T-helper 2 cell treated with Interferon-gamma antibody and Interleukin-4, amounts not matched to agents 100 ng/mL and 5 ng/mL, for 36 hours (primary cell): Measurements from ENCODE around the gene TAGLN3. TPM values are rescaled to one million over a fixed set of nuclear protein-coding genes. Genes with fewer than 3 reads are reported as not detected.

Experiments
- intact Hi-C: fragments of 100-400 bp; cut with micrococcal nuclease; formaldehyde crosslinking; loops from one replicate; pipeline ENCODE4 v1.15.1; 2023
- total RNA-seq: library from RNA; stranded (reverse); gene quantifications from 2 replicates; pipeline ENCODE4 v1.2.3, GENCODE V29; 2022

The TAGLN3 gene
- total RNA-seq, result 0.32 TPM in 1 of 2 replicates, not detected in the other

DNA sequence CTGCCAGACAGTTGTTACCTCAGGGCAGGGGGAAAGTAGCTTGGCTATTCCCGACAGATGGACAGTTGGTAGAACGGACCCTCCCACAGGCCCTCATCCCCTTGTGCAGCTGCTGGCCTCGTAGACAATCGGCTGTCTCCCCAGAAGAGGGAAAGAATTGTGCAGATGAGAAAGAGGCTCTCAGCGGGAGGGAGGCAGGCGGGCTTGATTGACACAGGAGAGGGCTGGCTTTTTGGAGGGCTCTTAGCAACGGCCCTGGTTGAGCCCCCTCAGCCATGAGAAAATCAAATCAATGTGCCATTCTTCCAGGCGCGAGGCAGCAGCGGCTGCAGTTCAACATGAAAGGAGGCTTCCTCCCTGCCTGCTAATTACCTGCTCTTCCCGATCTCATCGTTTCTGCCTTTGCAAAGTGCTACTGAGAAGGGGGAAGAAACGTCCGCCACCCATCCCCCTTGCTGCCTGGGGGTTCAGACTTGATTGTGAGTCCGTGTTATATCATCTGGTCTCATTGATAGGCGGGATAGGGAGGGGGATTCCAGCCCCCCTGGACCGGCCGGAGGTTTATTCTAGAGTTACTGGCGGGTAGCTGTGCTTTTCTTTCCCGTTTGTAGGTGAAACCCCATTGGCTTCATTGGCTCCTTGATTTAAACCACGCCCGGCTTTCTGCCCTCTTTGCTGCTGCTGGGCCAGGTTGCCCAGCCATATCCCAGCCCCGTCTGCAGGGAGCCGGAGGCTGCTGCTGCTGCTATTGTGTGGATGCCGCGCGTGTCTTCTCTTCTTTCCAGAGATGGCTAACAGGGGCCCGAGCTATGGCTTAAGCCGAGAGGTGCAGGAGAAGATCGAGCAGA, at the start of gene TAGLN3:
Gene TAGLN3 (plus strand): TSS at position 287 of the 848 bp plus-strand sequence. CDS start 501 bp downstream, at position 788.
- intact Hi-C loops, result no loop called here

DNA sequence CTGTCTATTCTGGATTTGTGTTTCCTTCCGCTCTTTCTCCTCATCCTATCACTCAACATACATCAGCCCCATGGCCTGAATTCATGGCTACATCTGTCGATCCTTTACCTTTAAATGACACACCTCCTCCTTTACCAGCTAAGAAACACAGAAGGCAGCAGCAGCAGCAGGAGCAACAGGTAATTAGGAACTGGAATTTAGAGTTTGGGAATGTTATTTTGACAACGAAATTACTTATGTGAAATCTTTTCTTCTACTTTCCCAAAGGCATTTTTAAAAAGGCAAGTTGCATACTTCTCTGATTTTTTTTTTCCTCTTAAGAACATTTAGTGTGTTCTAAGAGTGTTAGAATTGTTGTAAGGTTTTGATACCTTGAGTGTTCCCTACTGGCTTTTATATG, 49.0 kb upstream of the TAGLN3 start:
- intact Hi-C loops, result no loop called here

DNA sequence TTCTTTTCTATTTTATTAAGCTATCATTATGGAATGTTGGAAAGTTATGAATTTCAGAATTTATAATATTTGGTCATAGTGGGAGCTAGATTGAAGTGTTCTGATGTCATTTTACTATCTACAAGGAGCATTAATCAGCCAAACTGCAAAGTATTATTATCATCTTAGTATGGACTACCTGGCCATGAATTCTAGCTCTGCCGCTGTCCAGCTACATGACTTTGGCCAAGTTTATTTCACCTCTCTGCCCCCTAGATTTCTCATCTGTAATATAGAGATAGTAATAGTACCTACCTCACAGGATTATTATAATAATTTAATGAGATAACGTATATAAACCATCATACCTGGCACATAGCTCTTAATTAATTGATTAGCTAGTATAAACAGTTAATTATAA, 47.7 kb upstream of the TAGLN3 start:
- intact Hi-C loops, result no loop called here

DNA sequence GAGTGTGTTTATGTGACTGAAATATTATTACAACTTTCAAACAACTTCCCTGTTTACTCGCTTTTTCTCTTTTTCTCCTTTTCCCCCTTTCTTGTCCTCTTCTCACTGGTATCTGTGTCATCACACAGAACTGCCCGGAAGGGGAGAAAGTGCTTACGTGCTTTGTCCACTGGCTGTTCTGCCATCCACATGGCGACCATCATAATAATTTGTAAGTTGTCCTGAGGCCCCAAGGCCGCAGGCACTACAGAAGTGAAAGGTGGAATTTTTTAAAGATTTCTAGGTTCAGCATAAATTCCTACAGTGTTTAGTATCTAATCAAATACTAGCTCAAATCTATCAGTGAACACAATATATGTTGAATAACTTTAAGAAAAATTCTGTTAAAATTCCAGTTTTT, 46.6 kb upstream of the TAGLN3 start:
- intact Hi-C loops, result no loop called here

DNA sequence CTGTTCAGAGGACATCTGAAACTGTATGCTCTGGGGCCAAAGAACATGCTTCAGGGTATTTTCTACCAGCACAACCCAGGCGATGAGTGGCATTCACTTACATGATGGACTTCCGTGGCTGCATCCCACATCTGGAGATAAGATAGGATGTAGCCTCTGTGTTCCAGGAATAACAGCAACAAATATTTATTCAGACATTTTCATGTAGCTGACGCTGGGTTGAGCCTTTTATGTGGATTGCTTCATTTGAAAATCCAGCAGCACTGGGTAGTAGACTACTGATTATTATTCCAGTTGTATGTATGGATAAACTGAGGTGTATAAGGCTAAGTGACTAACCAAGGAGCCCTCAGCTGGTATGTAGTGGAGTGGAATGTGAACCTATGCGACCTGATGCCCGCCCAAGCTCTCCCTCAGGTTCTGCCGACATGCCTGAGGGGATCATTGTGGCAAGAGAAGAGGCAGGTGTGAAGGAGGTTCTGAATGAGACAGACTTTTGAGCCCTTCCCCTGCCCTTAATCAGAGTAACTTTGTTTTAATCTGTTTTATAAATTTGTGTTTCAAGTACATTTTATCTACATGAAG, 45.8 kb upstream of the TAGLN3 start:
- intact Hi-C loops, result no loop called here

DNA sequence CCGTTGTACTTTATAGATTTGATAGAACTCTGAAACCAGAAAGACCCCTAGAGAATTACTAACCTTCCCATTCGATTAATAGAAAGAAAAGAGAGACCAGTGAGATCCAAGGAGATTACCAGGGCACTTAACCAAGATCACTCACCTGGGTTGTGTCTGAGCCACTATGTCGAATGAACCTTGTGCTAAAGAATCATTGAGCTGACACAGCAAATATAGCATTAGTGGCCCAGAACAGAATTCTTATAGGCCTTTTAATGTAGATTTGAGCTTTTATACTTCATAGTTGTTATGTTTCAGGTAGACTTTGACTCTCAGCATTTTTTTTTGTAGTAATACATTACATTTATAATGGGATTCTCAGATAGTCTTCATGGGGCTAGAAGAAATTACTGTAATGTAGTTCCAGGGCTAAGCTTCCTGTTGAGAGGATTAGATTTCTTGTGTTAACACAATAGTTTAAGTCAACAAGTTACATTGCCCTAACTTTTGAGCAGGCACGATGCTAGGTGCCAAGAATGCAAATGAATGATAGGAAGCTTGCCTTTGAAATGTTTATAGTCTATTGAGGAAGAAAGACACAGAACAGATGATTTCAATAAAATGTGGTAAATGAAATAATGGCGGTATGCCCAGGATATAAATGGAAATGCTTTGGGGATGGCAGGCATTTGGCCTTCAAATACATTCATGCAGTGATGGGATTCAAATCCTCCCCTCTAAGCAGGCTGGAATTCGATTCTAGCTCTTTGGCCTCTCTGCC, 44.3 kb upstream of the TAGLN3 start:
- intact Hi-C loops, result no loop called here

DNA sequence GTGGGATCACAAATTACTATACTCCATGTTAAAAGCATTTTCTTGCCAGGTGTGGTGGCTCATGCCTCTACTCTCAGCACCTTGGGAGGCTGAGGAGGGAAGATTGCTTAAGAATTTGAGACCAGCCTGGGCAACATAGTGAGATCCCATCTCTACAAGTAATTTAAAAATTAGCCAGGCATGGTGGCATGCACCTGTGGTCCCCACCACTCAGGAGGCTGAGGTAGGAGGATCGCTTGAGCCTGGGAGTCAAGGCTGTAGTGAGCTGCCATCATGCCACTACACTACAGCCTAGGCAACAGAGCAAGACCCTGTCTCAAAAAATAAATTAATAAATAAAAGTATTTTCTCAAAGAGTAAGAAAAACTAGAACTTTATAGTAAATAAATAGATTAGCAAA, 42.8 kb upstream of the TAGLN3 start:
- intact Hi-C loops, result no loop called here

DNA sequence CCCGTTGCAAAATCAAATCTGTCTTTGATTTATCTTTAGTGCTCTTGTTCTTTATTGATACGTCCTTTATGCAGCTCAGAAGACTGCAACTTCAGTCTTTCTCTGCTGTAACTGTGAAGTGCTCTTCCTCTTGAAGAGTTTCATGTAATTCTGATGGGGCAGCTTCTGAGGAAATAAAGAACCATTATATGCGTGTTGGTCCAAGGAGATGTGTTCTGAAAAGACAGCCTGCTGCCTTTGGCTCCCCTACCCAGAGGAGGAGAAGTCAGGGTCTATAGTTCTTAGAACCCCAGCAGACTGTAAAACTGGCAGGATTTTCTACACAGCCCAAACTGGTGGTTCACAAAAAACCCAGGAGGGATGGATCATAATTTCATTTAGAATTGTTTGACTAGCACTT, 42.3 kb upstream of the TAGLN3 start:
- intact Hi-C loops, result no loop called here

DNA sequence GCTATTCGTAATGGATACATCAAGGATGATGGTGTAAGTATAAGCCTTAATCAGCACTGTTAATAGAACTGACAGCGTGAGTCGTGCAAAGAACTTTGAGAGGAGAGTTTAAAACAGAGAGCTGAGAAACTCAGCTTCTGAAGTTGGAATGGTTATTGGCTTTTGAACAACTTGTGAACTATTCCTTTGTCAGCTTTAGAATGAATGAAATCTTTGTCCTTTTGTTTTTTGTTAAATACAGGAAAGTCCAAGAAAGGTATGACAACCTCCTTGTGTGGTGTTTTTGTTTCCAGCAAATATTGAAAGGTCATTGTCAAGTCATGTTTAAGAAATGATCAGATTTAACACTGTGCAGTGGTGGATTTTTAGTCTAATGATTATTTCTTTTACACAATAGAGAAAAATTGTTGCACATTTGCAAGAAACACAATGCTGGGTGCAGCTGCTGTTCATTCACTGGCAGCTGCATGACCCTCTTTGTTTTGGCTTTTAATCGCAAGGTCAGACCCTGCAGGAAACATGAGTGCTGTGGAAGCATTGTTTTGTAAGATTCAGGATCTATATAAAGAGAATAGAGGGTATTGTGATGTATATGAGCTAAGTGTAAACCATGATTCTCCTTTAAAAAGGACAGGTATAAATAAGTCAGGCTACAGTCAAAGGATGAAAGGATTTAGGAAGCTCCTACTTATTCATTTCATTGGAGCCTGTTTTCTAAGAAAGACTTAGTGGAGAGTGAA, 41.6 kb upstream of the TAGLN3 start:
- intact Hi-C loops, result no loop called here

DNA sequence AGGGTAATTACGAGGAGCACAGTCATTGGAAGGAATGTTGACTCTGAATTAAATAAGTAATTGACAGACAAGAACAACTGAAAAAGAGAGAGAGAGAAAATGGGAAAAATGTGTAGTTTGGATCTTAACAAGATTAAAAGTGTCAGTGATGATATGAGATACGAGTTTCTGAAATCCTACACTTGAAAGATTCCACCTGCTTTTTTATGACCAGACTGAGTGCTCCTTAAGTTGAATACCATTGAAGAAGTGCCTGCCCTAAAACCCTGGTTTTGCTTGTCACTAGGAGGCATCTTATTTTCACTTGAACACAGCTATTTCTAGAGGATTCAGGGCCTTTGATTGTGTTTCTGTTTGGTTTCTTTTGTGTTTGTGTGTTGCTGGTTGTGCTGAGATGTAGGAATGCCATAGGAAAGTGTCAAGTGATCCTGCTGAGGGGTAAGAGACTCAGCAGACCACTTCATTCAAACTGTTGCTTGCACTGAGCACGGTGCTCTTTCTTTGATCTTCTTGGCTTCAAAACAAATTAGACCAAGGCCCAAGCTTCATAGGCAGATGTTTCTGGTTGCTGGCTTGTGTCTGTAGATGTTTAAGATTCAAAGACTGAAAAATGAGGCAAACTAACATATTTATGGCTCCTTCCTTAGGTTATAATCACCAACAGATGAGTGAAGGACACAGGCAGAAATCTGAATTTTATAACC, 37.1 kb upstream of the TAGLN3 start:
- intact Hi-C loops, result no loop called here

DNA sequence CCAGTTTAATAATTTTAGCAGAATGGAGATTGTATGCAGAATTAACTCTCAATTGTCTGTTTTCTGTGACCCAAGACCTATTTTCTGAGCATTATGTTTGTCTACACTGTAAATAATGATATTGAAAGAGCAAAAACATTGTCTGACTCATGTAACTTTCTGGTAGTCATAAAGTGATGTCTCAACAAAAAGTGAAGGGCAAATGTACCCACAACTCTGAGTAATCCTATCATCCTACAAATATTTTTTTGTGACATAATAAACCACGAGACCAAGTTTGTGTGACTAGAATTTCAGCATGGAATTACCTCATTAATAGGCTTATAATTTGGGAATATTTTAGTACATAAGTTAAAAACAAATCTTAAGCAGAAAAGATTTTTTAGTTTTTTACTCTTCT, 35.3 kb upstream of the TAGLN3 start:
- intact Hi-C loops, result no loop called here

DNA sequence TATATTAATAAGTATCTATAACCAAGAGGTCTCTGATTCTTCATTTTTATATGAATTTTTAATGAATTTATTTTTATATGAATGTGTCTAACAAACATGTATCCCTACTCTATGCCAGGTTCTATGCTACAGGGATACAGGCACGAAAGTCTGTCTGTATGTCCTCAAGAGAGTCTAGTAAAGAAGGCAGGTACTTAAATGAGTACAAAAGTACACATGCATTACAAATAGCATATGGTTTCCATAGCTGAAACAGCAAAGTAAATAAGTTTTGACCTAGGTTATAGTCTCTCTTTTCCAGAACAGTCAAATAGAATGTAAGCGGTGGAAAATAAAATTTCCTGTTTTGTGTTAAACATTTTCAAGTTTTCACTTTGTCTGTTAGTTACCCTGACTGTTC, 33.2 kb upstream of the TAGLN3 start:
- intact Hi-C loops, result loop anchor here (5.0 kb wide), 1 partner anchor 388 kb away; no protein-coding TSS in a partner anchor

DNA sequence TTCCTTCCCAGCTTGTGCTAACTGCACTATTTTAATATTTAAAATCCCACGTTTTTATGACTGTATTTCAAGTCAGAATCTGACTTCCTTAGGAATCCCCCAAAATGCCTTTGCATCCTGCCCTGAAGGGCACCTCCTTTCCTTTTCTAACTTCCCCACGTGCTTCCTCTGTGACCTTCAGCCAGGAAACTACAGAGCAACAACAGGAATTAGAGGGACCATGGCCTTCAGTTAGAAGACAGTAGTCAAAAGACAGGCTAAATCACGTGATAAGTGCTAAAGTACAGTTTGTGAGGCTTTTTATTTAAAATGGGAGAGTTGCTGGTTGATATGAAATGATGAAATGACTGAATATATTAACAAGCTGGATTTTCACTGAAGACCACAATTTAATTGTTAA, 31.7 kb upstream of the TAGLN3 start:
- intact Hi-C loops, result loop anchor here (1.0 to 5.0 kb wide), 4 partner anchors 72 to 390 kb away; no protein-coding TSS in a partner anchor

DNA sequence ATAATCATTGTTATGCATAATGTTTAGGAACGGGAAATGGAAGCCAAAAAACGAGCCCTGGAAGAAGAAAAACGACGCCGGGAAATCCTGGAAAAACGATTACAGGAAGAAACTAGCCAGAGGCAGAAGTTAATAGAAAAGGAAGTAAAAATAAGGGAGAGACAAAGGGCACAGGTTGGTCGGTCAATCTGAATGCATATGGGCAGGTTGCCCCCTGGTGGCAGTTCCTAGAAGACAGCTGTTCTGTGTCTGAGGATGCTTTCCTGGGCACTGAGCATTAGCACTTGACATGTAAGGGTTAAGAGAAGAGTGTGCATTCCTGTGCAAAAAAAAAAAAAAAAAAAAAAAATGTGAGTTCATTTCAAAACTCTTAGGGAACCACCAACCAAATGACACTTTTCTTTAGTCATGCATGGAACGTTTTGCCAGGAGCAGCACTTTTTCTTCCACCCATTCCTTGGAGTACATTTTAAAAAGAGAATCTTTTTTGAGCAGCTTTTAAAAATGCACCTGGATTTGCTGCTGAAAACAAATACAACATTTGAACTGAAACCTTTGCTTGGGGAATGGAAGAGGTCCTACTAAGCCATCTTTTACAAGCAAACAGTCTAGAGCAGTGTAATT, 31.0 kb upstream of the TAGLN3 start:
- intact Hi-C loops, result loop anchor here (1.0 to 5.0 kb wide), 4 partner anchors 73 to 390 kb away; no protein-coding TSS in a partner anchor

DNA sequence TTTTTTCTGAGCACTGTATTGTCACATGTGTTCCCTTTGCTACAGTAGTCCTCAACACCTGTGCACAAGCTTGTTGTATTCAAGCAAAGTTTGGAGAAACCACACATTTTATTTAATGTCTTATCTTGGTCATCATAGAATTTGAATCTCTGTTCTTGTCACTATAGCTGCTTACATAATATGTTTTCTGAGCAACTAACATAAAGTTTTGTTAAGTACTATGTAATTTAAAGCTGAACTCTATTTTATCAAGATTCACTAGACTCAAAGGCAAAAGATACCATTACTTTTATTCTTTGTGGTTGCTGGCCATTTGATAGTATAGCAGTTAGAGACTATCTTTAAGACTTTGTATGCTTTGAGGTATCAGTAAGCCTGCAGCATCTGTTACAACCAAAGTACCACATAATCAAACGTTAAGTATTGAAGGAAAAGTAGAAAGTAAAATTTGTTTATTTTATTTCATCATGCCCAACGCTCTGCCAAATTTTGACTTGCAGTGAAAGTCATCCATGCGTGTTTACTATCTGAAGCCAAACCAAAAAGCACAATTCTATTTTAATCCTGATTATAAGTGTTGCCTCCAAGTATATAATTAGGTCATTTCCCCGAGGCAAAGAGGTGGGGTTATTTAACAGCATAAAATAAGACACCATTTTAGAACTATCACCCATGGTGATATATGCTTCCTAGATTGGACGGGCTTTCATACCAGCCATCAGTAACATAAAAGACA, 30.2 kb upstream of the TAGLN3 start:
- intact Hi-C loops, result loop anchor here (5.0 kb wide), 1 partner anchor 391 kb away; no protein-coding TSS in a partner anchor

DNA sequence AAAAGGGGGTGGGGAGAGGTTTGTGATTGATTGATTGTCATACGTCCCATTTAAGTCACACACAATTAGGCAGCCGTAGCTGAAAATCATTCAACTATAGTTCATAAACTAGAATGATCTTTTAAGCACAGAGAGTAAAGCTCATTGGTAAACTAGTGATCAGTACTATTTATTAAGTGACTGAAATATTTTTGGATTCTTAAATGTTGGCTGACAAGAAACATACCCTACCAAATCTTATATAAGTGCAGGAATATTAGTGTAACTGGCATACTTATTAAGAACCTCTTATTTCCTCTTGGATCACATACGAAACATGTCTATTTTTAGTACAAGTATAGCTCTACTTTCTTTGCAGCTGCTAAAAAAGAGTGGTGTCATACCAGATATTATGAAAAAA, 28.3 kb upstream of the TAGLN3 start:
- intact Hi-C loops, result loop anchor here (10.0 kb wide), 1 partner anchor 896 kb away; the partner anchor contains the start of gene NECTIN3

DNA sequence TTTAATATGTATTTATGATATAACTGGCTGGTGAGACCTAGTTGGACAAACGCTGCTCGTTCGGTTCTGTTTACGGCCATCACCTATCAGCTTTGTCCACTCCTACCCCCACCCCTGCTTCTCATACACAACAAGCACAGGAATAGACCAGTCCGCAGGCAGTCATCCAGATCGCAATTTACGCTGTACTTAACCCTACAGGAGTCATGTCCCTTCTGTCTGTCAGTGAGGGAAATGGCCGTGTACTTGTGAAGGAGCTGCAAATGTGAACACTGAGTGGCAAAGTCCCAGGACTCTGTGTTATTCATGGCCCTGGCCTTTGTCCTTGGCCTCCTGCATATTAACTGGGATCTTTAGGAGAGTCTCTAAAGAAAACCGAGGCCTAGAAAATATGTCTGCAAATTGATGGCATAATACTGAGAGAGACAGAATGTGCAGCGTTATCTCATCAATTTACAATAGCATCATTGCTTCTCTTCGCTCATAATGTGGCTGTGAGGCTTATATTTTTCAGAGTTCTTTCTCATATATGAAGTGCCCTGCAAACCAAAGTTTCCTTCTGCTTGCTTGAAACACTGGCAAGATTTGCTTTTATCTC, 27.1 kb upstream of the TAGLN3 start:
- intact Hi-C loops, result loop anchor here (10.0 kb wide), 1 partner anchor 897 kb away; the partner anchor contains the start of gene NECTIN3

DNA sequence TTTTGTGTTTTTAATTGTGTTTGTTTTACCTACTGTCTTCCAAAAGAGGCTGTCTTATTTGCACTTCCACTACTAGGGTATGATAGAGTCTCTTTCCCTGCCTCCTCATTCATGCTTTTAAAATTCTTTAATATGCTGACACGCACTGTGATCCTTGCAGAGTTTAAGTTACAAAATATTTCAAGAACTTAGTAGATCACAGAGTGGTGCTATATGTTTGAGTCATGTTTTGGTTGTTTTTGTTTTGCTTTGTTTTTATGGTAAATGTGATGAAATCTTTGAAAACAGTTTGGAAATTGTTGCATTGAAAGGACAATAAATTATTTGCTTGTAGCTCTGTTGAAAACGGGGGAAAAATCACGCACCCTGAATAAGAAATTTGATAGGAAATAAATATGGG, 25.8 kb upstream of the TAGLN3 start:
- intact Hi-C loops, result loop anchor here (10.0 kb wide), 1 partner anchor 898 kb away; the partner anchor contains the start of gene NECTIN3

DNA sequence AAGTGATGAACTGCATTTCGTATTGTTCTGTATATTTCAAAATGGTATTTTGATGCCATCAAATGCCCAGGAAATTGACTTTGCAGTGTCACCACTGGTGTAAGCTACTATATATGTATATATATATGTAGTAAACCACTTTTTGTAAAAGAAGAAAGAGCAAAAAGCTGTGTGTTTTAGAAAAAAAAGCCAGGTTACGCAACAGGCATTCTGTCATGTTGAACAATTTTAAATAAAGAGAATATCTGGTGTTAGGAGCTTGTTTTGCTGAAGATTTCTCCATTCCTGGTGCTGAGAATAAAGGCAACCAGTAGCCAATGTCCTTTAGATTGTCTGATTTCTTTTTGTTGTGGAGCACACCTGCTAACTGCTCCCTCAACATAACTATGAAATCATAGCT, 23.6 kb upstream of the TAGLN3 start:
- intact Hi-C loops, result loop anchor here (5.0 to 10.0 kb wide), 4 partner anchors 37 to 900 kb away; partner anchors contain the start of gene NECTIN3
